IMR-90 (cell line): ENCODE results near the gene CTNNA1. TPM values are rescaled to one million over a fixed set of nuclear protein-coding genes. Genes with fewer than 3 reads are reported as not detected.

Source experiments
- ATAC-seq: fragments of 200-7000 bp; cut with Tn5 transposase; 2 replicates; pipeline ENCODE4 v1.9.1; 2020; ENCODE audit warnings: low read depth, mild to moderate bottlenecking, moderate library complexity
- BruUV-seq: library from RNA; stranded (reverse); fragments of 400-500 nt; replicated peaks from 2 replicates; lab custom pipeline; 2021; lab: Mats Ljungman, UMichigan
- CTCF ChIA-PET: fragments of 300-600 bp; formaldehyde crosslinking; extraction: SDS; loops from one replicate; lab custom pipeline; 2021; ENCODE audit warnings: antibody characterized with exemption; lab: Yijun Ruan, JAX
- POLR2A ChIA-PET: fragments of 300-600 bp; sonication (Branson Sonifier 250); formaldehyde crosslinking; loops from one replicate; lab custom pipeline; 2022; ENCODE audit warnings: antibody characterized with exemption; ENCODE audit not compliant: unreplicated experiment; lab: Charles Lee
- DNase-seq: peaks from one replicate; pipeline ENCODE4 v3.0.0; 2013
- H2AFZ ChIP-seq: replicated peaks from 2 replicates; pipeline ENCODE3; 2013; ENCODE audit warnings: low read length, mild to moderate bottlenecking; ENCODE audit not compliant: poor library complexity
- H2AK5ac ChIP-seq: 2 replicates; pipeline ENCODE4 v1.6.1; 2013; ENCODE audit warnings: low read depth, low read length, inconsistent platforms
- H2AK9ac ChIP-seq: replicated peaks from 2 replicates; pipeline ENCODE3; 2013; ENCODE audit warnings: mild to moderate bottlenecking, low read depth, low read length, moderate library complexity; ENCODE audit not compliant: poor library complexity
- H2BK120ac ChIP-seq: 2 replicates; pipeline ENCODE4 v1.6.1; 2013; ENCODE audit warnings: low read depth, low read length, inconsistent platforms
- H2BK15ac ChIP-seq: 3 replicates; pipeline ENCODE4 v1.6.1; 2013; ENCODE audit warnings: low read depth, low read length, inconsistent platforms
- H2BK20ac ChIP-seq: 2 replicates; pipeline ENCODE4 v1.6.1; 2013; ENCODE audit warnings: low read depth, mild to moderate bottlenecking, inconsistent platforms, low read length, moderate library complexity
- H2BK5ac ChIP-seq: 2 replicates; pipeline ENCODE4 v1.6.1; 2013; ENCODE audit warnings: mild to moderate bottlenecking, low read depth, low read length, inconsistent platforms; ENCODE audit not compliant: poor library complexity, severe bottlenecking
- H3K14ac ChIP-seq: replicated peaks from 2 replicates; pipeline ENCODE4 v1.6.1; 2013; ENCODE audit warnings: low read depth, low read length, inconsistent platforms
- H3K18ac ChIP-seq: 2 replicates; pipeline ENCODE4 v1.6.1; 2013; ENCODE audit warnings: low read depth, low read length, control low read depth
- H3K23ac ChIP-seq: 2 replicates; pipeline ENCODE4 v1.6.1; 2013; ENCODE audit warnings: low read depth, low read length, inconsistent platforms
- H3K27ac ChIP-seq: 2 replicates; pipeline ENCODE4 v1.5.1; 2013; ENCODE audit warnings: mild to moderate bottlenecking, control low read depth, low read length; ENCODE audit not compliant: insufficient read depth
- H3K27me3 ChIP-seq: 2 replicates; pipeline ENCODE4 v1.6.1; 2013; ENCODE audit warnings: low read length; ENCODE audit not compliant: control insufficient read depth, insufficient read depth
- H3K36me3 ChIP-seq: 2 replicates; pipeline ENCODE4 v1.6.1; 2013; ENCODE audit warnings: low read length, mixed read lengths; ENCODE audit not compliant: control insufficient read depth, insufficient read depth
- H3K4ac ChIP-seq: 2 replicates; pipeline ENCODE4 v1.6.1; 2013; ENCODE audit warnings: low read depth, low read length, inconsistent platforms
- H3K4me1 ChIP-seq: 2 replicates; pipeline ENCODE4 v1.6.1; 2013; ENCODE audit warnings: low read length, mixed read lengths; ENCODE audit not compliant: control insufficient read depth, insufficient read depth
- H3K4me2 ChIP-seq: 2 replicates; pipeline ENCODE4 v1.6.1; 2013; ENCODE audit warnings: low read depth, mild to moderate bottlenecking, control low read depth, low read length, moderate library complexity
- H3K4me3 ChIP-seq: 2 replicates; pipeline ENCODE4 v1.5.1; 2013; ENCODE audit warnings: low read depth, mild to moderate bottlenecking, control low read depth, low read length, moderate library complexity; ENCODE audit not compliant: insufficient read depth
- H3K56ac ChIP-seq: 2 replicates; pipeline ENCODE4 v1.6.1; 2013; ENCODE audit warnings: low read length, inconsistent platforms; ENCODE audit not compliant: insufficient read depth; ENCODE audit errors: extremely low read depth
- H3K79me1 ChIP-seq, 2 experiments: 2 replicates each; pipeline ENCODE4 v1.6.1; 2013; ENCODE audit warnings: low read length in 2 of 2, inconsistent platforms in 1 of 2, low read depth in 1 of 2
- H3K9ac ChIP-seq: 2 replicates; pipeline ENCODE4 v1.6.1; 2013; ENCODE audit warnings: low read depth, low read length, control low read depth
- H3K9me1 ChIP-seq: 2 replicates; pipeline ENCODE4 v1.6.1; 2013; ENCODE audit warnings: low read length, inconsistent platforms; ENCODE audit not compliant: insufficient read depth
- H3K9me3 ChIP-seq: 2 replicates; pipeline ENCODE4 v1.6.1; 2013; ENCODE audit warnings: low read length; ENCODE audit not compliant: control insufficient read depth, insufficient read depth
- H4K20me1 ChIP-seq: 2 replicates; pipeline ENCODE4 v1.6.1; 2013; ENCODE audit warnings: low read length, inconsistent platforms; ENCODE audit not compliant: insufficient read depth
- H4K5ac ChIP-seq: 2 replicates; pipeline ENCODE4 v1.6.1; 2013; ENCODE audit warnings: mild to moderate bottlenecking, low read depth, low read length, control low read depth
- H4K8ac ChIP-seq, 2 experiments: 2 replicates each; pipeline ENCODE4 v1.6.1; 2013; ENCODE audit warnings: low read depth in 2 of 2, low read length in 2 of 2, control low read depth in 1 of 2, inconsistent platforms in 1 of 2
- H4K91ac ChIP-seq: 2 replicates; pipeline ENCODE4 v1.6.1; 2013; ENCODE audit warnings: low read depth, low read length, inconsistent platforms; ENCODE audit not compliant: insufficient read depth
- BHLHE40 ChIP-seq: fragments of 150-350 bp; IDR thresholded peaks from 2 replicates; pipeline ENCODE4 v1.6.1; 2016; ENCODE audit warnings: mild to moderate bottlenecking, low read depth, low read length
- CHD1 ChIP-seq: IDR thresholded peaks from 2 replicates; pipeline ENCODE4 v1.6.1; 2012; ENCODE audit warnings: low read depth, low read length, improper control_type of control experiment
- FOS ChIP-seq: fragments of 150-350 bp; IDR thresholded peaks from 2 replicates; pipeline ENCODE4 v1.6.1; 2016; ENCODE audit warnings: low read depth, low read length
- MAZ ChIP-seq: IDR thresholded peaks from 2 replicates; pipeline ENCODE4 v1.6.1; 2012; ENCODE audit warnings: low read depth, mild to moderate bottlenecking, low read length, improper control_type of control experiment, moderate library complexity, borderline replicate concordance
- MXI1 ChIP-seq: IDR thresholded peaks from 2 replicates; pipeline ENCODE4 v1.6.1; 2012; ENCODE audit warnings: low read depth, mild to moderate bottlenecking, low read length, moderate library complexity, borderline replicate concordance
- NFE2L2 ChIP-seq: fragments of 150-350 bp; IDR thresholded peaks from 2 replicates; pipeline ENCODE4 v1.6.1; 2016; ENCODE audit warnings: low read depth, mild to moderate bottlenecking, low read length
- POLR2A ChIP-seq: IDR thresholded peaks from 2 replicates; pipeline ENCODE4 v1.6.1; 2012; ENCODE audit warnings: mild to moderate bottlenecking, low read depth, low read length
- RAD21 ChIP-seq: IDR thresholded peaks from 2 replicates; pipeline ENCODE4 v1.6.1; 2012; ENCODE audit warnings: low read length, improper control_type of control experiment
- RCOR1 ChIP-seq: IDR thresholded peaks from 2 replicates; pipeline ENCODE4 v1.6.1; 2012; ENCODE audit warnings: mild to moderate bottlenecking, low read length, improper control_type of control experiment; ENCODE audit not compliant: insufficient replicate concordance
- RFX5 ChIP-seq: IDR thresholded peaks from 2 replicates; pipeline ENCODE4 v1.8.0; 2012; ENCODE audit warnings: low read depth, mild to moderate bottlenecking, low read length, moderate library complexity
- SMC3 ChIP-seq: fragments of 150-350 bp; IDR thresholded peaks from 2 replicates; pipeline ENCODE4 v1.6.1; 2016; ENCODE audit warnings: low read depth, mild to moderate bottlenecking, antibody characterized with exemption, low read length, moderate library complexity
- WGBS, 2 experiments: methylation state at CpG; one replicate each; pipeline versions ENCODE4 v1.1.5 to v1.1.7; 2013; ENCODE audit warnings: missing lambda C conversion rate in 2 of 2; ENCODE audit not compliant: insufficient read length in 1 of 2; ENCODE audit errors: extremely low coverage in 2 of 2; 5-methylcytosine and 5-hydroxymethylcytosine counted together
- dilution Hi-C: fragments of 300-500 bp; cut with HindIII; formaldehyde crosslinking; loops from one replicate; pipeline ENCODE4 v1.14.3; 2018; ENCODE audit warnings: low sequenced_read_pairs; ENCODE audit not compliant: unreplicated experiment
- in situ Hi-C: fragments of 300-500 bp; cut with MboI; formaldehyde crosslinking; loops from 3 replicates; pipeline ENCODE4 v1.14.3; 2019; ENCODE audit warnings: low sequenced_read_pairs, inconsistent platforms, mixed read lengths
- intact Hi-C: fragments of 100-400 bp; cut with micrococcal nuclease; formaldehyde crosslinking; loops from 2 replicates; pipeline ENCODE4 v1.10.0; 2022
- polyA plus RNA-seq, 3 experiments: library from polyadenylated mRNA; depleted of rRNA; stranded (reverse); fragments of >200 nt; gene quantifications; 2 replicates each; pipeline ENCODE4 v1.2.3, GENCODE V29; 2012; ENCODE audit warnings: low replicate concordance in 1 of 3
- total RNA-seq: library from RNA; depleted of rRNA; stranded (reverse); fragments of >200 nt; gene quantifications from 2 replicates; pipeline ENCODE4 v1.2.3, GENCODE V29; 2012
- TF ChIP-seq, protein P1 (sequence below): fragments of 150-350 bp; IDR thresholded peaks from 2 replicates; pipeline ENCODE4 v1.6.1; 2016; ENCODE audit warnings: low read depth, mild to moderate bottlenecking, low read length, moderate library complexity, borderline replicate concordance
- TF ChIP-seq, protein P2 (sequence below): conservative IDR thresholded peaks from 2 replicates; pipeline ENCODE4 v1.5.1; 2012; ENCODE audit warnings: mild to moderate bottlenecking, low read depth, low read length, improper control_type of control experiment
- TF ChIP-seq, protein P3 (sequence below): fragments of 150-350 bp; IDR thresholded peaks from 2 replicates; pipeline ENCODE4 v1.6.1; 2017; ENCODE audit warnings: mild to moderate bottlenecking, antibody characterized with exemption, low read length, low read depth

Gene CTNNA1
- total and polyA plus RNA-seq, 2 of the 4 experiments (the other 2 are of a cell fraction) = 220 to 471 TPM

DNA sequence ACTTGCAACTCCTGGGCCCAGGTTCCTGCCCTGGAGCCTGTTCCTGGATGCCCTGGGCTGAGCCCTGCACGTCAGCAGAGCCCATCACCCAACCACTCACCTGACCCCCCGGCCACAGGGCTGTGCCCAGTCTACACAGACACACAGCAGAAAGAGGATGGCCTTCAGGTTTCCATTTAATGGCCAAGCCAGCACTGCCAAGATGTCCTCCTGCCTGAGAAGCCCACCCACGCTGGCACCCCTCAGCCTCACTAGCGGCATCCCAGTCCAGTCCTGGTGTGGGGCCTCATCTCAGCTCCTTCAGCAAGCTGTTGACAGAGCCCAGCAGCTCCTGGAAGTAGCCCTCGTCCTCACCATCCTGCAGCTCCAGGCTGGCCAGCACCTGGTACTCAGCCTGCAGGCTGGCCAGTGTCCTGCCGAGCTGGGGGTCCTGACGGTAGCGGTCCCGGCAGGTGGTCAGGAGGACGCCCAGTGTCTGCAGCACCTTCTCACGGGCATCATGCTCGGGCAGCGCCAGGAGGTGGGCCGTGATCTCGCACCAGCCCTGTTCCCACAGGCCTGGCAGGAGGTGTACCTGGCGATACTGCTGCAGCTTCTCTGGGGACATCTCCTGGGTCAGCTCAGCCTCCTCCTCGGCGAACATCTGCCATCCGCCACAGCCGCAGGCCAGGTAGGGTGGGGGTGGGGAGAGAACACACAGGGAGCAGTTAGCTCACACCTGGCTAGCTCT lies 193.8 kb downstream of the CTNNA1 start:
- no peak overlapping the region for H2AK5ac ChIP-seq
- no peak overlapping the region for H3K4me2 ChIP-seq
- 96% methylated on average over 11 of the region's 20 CpGs; no CpG with 5 or more reads in 1 of the 2 experiments for WGBS, 2 experiments
- no peaks in the 10 kb centered on the region for H3K27me3 ChIP-seq
- H4K20me1 ChIP-seq = no peaks in the 10 kb centered on the region; the same call in 1 of the 2 replicates
- DNase-seq (no peak), ATAC-seq (no peak)
- H3K18ac ChIP-seq = no peak overlapping the region
- H3K4me1 ChIP-seq = no peaks in the 10 kb centered on the region
- H3K9ac ChIP-seq = no peak overlapping the region
- H3K4ac ChIP-seq = no peak overlapping the region
- H3K14ac ChIP-seq = no peak overlapping the region
- peaks cover 9% of the 10 kb centered on the region; the same call in 1 of the 2 replicates for H3K9me1 ChIP-seq
- POLR2A ChIA-PET = no interaction called here
- no peak overlapping the region for H2AFZ ChIP-seq
- no peak overlapping the region for H2BK20ac ChIP-seq
- no peak overlapping the region for H3K27ac ChIP-seq
- H4K91ac ChIP-seq = no peak overlapping the region
- TF ChIP-seq SMC3 (no peak), RFX5 (no peak), MXI1 (no peak), CHD1 (no peak), RCOR1 (no peak), POLR2A (no peak), NFE2L2 (no peak), BHLHE40 (no peak), RAD21 (no peak), MAZ (no peak), FOS (no peak)
- TF ChIP-seq, protein P1, sequence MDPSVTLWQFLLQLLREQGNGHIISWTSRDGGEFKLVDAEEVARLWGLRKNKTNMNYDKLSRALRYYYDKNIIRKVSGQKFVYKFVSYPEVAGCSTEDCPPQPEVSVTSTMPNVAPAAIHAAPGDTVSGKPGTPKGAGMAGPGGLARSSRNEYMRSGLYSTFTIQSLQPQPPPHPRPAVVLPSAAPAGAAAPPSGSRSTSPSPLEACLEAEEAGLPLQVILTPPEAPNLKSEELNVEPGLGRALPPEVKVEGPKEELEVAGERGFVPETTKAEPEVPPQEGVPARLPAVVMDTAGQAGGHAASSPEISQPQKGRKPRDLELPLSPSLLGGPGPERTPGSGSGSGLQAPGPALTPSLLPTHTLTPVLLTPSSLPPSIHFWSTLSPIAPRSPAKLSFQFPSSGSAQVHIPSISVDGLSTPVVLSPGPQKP = no peak
- TF ChIP-seq, protein P2, sequence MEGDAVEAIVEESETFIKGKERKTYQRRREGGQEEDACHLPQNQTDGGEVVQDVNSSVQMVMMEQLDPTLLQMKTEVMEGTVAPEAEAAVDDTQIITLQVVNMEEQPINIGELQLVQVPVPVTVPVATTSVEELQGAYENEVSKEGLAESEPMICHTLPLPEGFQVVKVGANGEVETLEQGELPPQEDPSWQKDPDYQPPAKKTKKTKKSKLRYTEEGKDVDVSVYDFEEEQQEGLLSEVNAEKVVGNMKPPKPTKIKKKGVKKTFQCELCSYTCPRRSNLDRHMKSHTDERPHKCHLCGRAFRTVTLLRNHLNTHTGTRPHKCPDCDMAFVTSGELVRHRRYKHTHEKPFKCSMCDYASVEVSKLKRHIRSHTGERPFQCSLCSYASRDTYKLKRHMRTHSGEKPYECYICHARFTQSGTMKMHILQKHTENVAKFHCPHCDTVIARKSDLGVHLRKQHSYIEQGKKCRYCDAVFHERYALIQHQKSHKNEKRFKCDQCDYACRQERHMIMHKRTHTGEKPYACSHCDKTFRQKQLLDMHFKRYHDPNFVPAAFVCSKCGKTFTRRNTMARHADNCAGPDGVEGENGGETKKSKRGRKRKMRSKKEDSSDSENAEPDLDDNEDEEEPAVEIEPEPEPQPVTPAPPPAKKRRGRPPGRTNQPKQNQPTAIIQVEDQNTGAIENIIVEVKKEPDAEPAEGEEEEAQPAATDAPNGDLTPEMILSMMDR = no peak
- TF ChIP-seq, protein P3, sequence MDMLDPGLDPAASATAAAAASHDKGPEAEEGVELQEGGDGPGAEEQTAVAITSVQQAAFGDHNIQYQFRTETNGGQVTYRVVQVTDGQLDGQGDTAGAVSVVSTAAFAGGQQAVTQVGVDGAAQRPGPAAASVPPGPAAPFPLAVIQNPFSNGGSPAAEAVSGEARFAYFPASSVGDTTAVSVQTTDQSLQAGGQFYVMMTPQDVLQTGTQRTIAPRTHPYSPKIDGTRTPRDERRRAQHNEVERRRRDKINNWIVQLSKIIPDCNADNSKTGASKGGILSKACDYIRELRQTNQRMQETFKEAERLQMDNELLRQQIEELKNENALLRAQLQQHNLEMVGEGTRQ = no peak
- H3K36me3 ChIP-seq = peaks cover 10% of the 10 kb centered on the region; the same call in 1 of the 2 replicates
- no peak overlapping the region for H2AK9ac ChIP-seq
- H3K23ac ChIP-seq = no peak overlapping the region
- H3K4me3 ChIP-seq = no peak overlapping the region
- no peak overlapping the region for H3K56ac ChIP-seq
- H2BK120ac ChIP-seq = no peak overlapping the region
- in situ Hi-C loops = no loop called here
- intact Hi-C loops = no loop called here
- dilution Hi-C loops = no loop called here
- no peak overlapping the region for H2BK5ac ChIP-seq
- H4K8ac ChIP-seq = no peak overlapping the region
- no peaks in the 10 kb centered on the region; a peak in 1 of 4 replicates for H3K79me1 ChIP-seq
- CTCF ChIA-PET = no interaction called here
- BruUV-seq = no TSS peak
- no peak overlapping the region for H4K5ac ChIP-seq
- H2BK15ac ChIP-seq = no peak overlapping the region
- H3K9me3 ChIP-seq = no peaks in the 10 kb centered on the region
